Keratinocyte (primary cell): ENCODE results near the gene MKRN3. TPM values are rescaled to one million over a fixed set of nuclear protein-coding genes. Genes with fewer than 3 reads are reported as not detected.

Experiments used
- DNase-seq: peaks from one replicate; pipeline ENCODE4 v3.0.0-alpha.2; 2011; ENCODE audit warnings: low read depth, missing footprints, low spot score
- FAIRE-seq: peaks from 2 replicates; lab custom pipeline; 2011; peaks lifted over from hg19 to GRCh38; lab: Jason Lieb, UNC
- H2AFZ ChIP-seq: 2 replicates; pipeline ENCODE4 v1.6.0; 2012; ENCODE audit warnings: low read length, control low read depth, inconsistent platforms; ENCODE audit not compliant: control insufficient read depth
- H3K27ac ChIP-seq: 2 replicates; pipeline ENCODE4 v1.5.1; 2011; ENCODE audit warnings: low read length; ENCODE audit not compliant: control insufficient read depth, insufficient read depth
- H3K27me3 ChIP-seq: 3 replicates; pipeline ENCODE4 v1.6.0; 2011; ENCODE audit warnings: low read length; ENCODE audit not compliant: control insufficient read depth, insufficient read depth; ENCODE audit errors: extremely low read depth
- H3K36me3 ChIP-seq, 2 experiments: 2 replicates in 1 of 2; 3 replicates in 1 of 2; pipeline ENCODE4 v1.5.1; 2011; ENCODE audit warnings: low read length in 2 of 2, mild to moderate bottlenecking in 1 of 2; ENCODE audit not compliant: control insufficient read depth in 2 of 2, insufficient read depth in 2 of 2; ENCODE audit errors: extremely low read depth in 1 of 2
- H3K4me1 ChIP-seq: 3 replicates; pipeline ENCODE4 v1.5.1; 2011; ENCODE audit warnings: low read length; ENCODE audit not compliant: control insufficient read depth, insufficient read depth; ENCODE audit errors: extremely low read depth
- H3K4me2 ChIP-seq: 3 replicates; pipeline ENCODE4 v1.6.0; 2011; ENCODE audit warnings: low read depth, low read length; ENCODE audit not compliant: control insufficient read depth, insufficient read depth; ENCODE audit errors: extremely low read depth
- H3K4me3 ChIP-seq, 3 experiments: fragments of 200-600 bp in 1 of 3; sonication (generic) in 1 of 3; 2 replicates in 2 of 3; 3 replicates in 1 of 3; pipeline ENCODE4 v1.5.1; 2011 to 2016; ENCODE audit warnings: low read length in 3 of 3, mild to moderate bottlenecking in 3 of 3, control low read depth in 2 of 3, inconsistent platforms in 1 of 3, low read depth in 1 of 3, mixed read lengths in 1 of 3, mixed run types in 1 of 3, moderate library complexity in 1 of 3; ENCODE audit not compliant: control insufficient read depth in 2 of 3, insufficient read depth in 2 of 3; ENCODE audit errors: extremely low read depth in 1 of 3
- H3K79me2 ChIP-seq: 2 replicates; pipeline ENCODE4 v1.6.0; 2012; ENCODE audit warnings: low read length; ENCODE audit not compliant: control insufficient read depth, insufficient read depth
- H3K9ac ChIP-seq: 3 replicates; pipeline ENCODE4 v1.6.0; 2011; ENCODE audit warnings: low read length; ENCODE audit not compliant: control insufficient read depth, insufficient read depth; ENCODE audit errors: extremely low read depth
- H3K9me1 ChIP-seq: 3 replicates; pipeline ENCODE4 v1.6.0; 2011; ENCODE audit warnings: low read length; ENCODE audit not compliant: control insufficient read depth, insufficient read depth; ENCODE audit errors: extremely low read depth
- H3K9me3 ChIP-seq: 2 replicates; pipeline ENCODE4 v1.5.1; 2012; ENCODE audit warnings: low read depth, low read length; ENCODE audit not compliant: control insufficient read depth
- H4K20me1 ChIP-seq: 3 replicates; pipeline ENCODE4 v1.6.0; 2011; ENCODE audit warnings: low read length; ENCODE audit not compliant: control insufficient read depth, insufficient read depth; ENCODE audit errors: extremely low read depth
- CTCF ChIP-seq, 3 experiments: IDR thresholded peaks in 1 of 3; conservative IDR thresholded peaks in 1 of 3; optimal IDR thresholded peaks in 1 of 3; 2 replicates in 2 of 3; 3 replicates in 1 of 3; pipeline versions ENCODE3 to v1.5.1; 2011; ENCODE audit warnings: low read length in 3 of 3, mild to moderate bottlenecking in 3 of 3, moderate library complexity in 2 of 3, control low read depth in 1 of 3, inconsistent platforms in 1 of 3; ENCODE audit not compliant: insufficient read depth in 2 of 3; ENCODE audit errors: extremely low read depth in 1 of 3
- EZH2 ChIP-seq: IDR thresholded peaks from one replicate; pipeline ENCODE4 v1.6.1; 2012; ENCODE audit warnings: inconsistent platforms, mild to moderate bottlenecking, low read length, moderate library complexity
- dilution Hi-C: fragments of 300-500 bp; cut with MboI; formaldehyde crosslinking; loops from one replicate; pipeline ENCODE4 v1.7.0; 2020; ENCODE audit warnings: low sequenced_read_pairs; ENCODE audit not compliant: extremely low pct_ligation_motif_present
- polyA plus RNA-seq, 5 experiments: library from polyadenylated mRNA; depleted of rRNA in 3 of 5; stranded (reverse) in 3 of 5; stranded (forward) in 1 of 5; unstranded in 1 of 5; fragments of >200 nt; gene quantifications; 1 replicate in 1 of 5; 2 replicates in 3 of 5; 3 replicates in 1 of 5; pipeline versions ENCODE4 v1.2.1 to v1.2.3, GENCODE V29; 2011 to 2012; ENCODE audit warnings: missing spikeins in 2 of 5, low read depth in 1 of 5, low replicate concordance in 1 of 5

Gene MKRN3
- polyA plus RNA-seq, 1 donor (not counting 4 experiments of a cell fraction or from before 2014, with no cell fraction given): not detected

- Histone ChIP-seq H3K27me3 (no peaks in the 10 kb centered on the region), H3K79me2 (no peaks in the 10 kb centered on the region), H3K36me3 (no peaks in the 10 kb centered on the region), H3K9me1 (no peaks in the 10 kb centered on the region), H3K4me2 (no peak overlapping the region), H3K4me1 (no peaks in the 10 kb centered on the region), H4K20me1 (no peaks in the 10 kb centered on the region), H3K27ac (no peak overlapping the region), H2AFZ (no peak overlapping the region), H3K4me3 (no peak overlapping the region), H3K9ac (no peak overlapping the region), H3K9me3 (no peaks in the 10 kb centered on the region)
- no peak for FAIRE-seq
- no peak for TF ChIP-seq EZH2
- TF ChIP-seq CTCF (optimal IDR thresholded peaks at IDR 0.05 in 1 of 3, IDR thresholded peaks at IDR 0.05 in 1 of 3, conservative IDR thresholded peaks at IDR 0.05 in 1 of 3; ENCODE audit: extremely low read depth in 1 of 3, insufficient read depth in 2 of 3, low read length in 3 of 3): no peak
- DNase-seq: no peak
- dilution Hi-C loops: no loop called here
These were observed 7.4 kb downstream of the MKRN3 start for GRCh38 chr15:23572844-23573243.

GRCh38 chr15:23574742-23575141 lies 9.3 kb downstream of the MKRN3 start:
- Histone ChIP-seq H3K9me1 (no peaks in the 10 kb centered on the region), H3K9me3 (no peaks in the 10 kb centered on the region), H3K36me3 (no peaks in the 10 kb centered on the region), H2AFZ (no peak overlapping the region), H4K20me1 (no peaks in the 10 kb centered on the region), H3K9ac (no peak overlapping the region), H3K4me1 (no peaks in the 10 kb centered on the region), H3K79me2 (no peaks in the 10 kb centered on the region), H3K4me2 (no peak overlapping the region), H3K27me3 (no peaks in the 10 kb centered on the region), H3K27ac (no peak overlapping the region), H3K4me3 (no peak overlapping the region)
- TF ChIP-seq EZH2 (no peak), CTCF (optimal IDR thresholded peaks at IDR 0.05 in 1 of 3, IDR thresholded peaks at IDR 0.05 in 1 of 3, conservative IDR thresholded peaks at IDR 0.05 in 1 of 3; ENCODE audit: extremely low read depth in 1 of 3, insufficient read depth in 2 of 3, low read length in 3 of 3) (no peak)
- FAIRE-seq: no peak
- no peak for DNase-seq
- dilution Hi-C loops: no loop called here
